Stimulated activated CD8-positive, alpha-beta memory T cell treated with anti-CD3 and anti-CD28 coated beads, Interleukin-12 subunit alpha, Interleukin-12 subunit beta, amount 100 ng/mL, for 24 hours (primary cell): Measurements from ENCODE around the gene HEPACAM2.

Experiments used
- DNase-seq: peaks from one replicate; pipeline ENCODE4 v3.0.0-alpha.2; 2020; ENCODE audit errors: extremely low read depth

Gene HEPACAM2

DNA sequence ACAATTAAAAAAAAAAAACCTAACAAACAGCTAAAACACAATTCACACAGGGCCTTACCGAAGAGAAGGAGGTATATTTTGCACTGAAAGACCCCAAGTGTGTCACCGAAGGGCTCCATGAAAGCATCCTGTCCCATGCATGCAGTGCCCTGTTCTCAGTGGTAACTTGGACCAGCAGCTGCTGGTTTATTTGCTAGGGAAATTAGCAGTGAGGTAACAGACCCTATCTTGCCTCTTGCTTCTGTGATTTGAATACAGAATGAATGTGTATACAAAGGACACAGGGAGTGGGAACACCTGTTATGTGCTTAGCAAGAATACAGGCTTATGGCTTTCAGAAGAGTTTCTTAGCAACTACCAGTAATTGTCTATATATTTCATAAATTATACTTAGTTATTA is at the start of gene HEPACAM2:
Gene HEPACAM2 (minus strand): TSS at position 160 of the 400 bp plus-strand sequence.
- DNase-seq: no peak

DNA sequence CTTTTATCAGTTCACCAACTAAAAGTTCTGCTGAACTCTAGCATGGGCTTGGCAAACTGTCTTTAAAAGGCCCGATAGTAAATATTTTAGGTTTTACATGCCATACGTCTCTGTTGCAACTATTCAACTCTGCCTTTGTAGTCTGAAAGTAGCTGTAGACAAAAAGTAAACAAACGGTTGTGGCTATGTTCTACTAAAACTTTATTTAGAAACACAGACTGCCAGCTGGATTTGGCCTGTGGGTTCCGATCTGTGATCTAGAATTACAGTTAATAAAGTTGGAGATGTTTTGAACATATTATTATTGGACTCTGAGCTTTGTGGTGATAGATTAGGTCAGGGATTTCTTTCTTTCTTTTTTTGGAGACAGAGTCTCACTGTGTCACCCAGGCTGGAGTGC is 39.0 kb upstream of the HEPACAM2 start:
- no peak for DNase-seq

DNA sequence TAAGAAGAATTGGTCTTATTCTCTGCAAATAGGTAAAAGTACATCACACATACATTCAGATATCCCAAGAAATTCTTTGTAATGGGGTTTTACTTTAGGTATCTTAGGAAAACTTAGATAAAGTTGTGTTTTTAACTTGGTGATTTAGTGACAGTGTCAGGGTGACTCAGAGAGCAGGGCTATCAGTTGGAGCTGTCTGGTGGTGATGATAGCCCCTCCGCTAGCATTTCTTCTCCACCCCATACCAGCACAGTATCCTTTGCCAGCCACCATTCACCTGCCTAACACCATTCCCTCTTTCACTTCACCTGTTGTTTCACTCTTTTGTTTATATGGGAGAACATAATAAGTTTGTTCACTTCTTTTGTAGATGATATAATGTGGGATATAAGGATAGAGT is 36.3 kb upstream of the HEPACAM2 start:
- no peak for DNase-seq

DNA sequence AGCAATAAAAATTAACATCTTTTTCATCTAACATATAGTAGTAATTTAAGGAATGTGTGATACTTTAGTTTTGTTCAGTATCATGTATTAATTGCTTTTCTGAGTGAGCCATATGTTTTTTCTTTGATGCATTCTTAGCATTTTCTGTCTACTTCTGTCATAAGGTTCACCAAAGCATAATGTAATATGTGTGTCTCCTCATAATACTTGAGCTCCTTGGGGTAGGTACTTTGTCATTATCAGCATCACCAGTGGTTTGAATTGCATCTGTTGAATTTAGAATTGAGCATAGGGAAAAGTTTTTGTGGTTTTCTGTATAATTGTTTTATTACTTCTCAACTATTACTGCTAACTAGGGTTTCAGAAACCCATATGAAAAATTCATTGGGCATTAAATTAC is 32.4 kb upstream of the HEPACAM2 start:
- no peak for DNase-seq

DNA sequence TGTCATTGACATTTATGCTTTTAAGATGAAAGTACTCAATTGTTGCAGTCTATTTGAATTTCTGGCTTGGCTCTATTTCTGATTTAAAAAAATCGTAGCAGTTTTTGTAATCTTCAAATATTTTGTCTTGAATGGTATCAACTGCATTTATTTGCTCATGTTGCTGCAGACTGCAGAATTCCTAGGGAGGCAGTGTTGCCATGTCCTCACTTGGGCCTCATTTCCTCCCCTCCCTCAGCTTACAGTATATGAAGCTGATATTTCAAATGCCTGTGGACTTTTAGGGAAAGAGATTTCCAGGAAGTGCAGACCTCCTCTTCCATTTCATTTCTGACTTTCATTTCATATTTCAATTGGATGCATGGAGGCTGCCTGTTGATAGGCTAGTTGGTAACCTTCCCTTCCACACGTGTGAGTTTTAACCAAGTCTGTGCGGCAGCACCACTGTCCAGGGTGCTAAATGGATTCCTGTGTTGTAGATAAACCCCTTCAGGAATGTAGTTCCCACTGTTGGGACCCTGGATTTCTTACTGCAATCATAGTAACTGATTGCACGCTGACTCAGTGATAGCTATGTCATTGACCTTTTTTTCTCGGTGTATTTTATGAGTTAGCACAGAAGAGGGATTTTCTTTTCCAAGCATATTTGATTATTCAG is 23.4 kb upstream of the HEPACAM2 start:
- no peak for DNase-seq

DNA sequence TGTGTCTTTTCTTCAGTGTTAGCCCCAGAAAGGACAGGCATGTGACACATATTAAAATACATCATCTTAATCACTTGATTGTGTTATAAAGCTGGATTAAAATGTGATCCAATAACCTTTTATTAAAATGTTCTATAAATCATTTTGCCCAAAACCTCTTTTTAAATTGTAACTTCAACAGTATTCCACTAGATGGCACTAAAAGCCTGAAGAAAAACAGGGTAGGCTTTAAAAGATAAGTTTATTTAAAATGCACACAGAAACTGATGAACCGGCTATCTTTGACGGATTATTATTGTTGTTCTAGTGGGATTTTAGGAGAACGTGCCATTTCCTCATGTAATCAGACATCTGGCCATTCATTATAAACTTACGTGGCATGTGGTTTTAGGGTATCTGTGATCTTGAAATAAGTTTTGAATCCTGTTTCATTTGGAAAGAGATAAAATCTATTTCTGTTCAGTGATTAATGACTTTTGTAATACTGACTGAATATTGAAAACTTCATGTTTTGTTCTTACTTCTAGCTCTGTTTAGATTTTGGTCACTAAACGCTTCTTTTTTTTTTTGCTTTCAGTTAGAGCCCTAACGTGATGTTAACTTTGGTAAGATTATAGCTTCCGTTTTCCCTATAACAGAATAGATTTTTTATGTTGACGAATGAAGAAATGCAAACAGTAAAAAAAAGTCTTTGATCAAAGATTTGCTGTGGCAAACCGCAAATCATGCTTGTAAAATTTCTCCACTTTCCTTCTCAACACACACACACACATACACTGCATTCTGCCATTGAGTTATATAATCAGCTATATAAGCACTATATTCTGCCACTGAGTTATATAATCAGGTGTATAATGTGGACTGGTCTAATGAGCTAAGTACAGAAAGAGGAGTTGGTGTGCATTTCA is 19.5 kb upstream of the HEPACAM2 start:
- no peak for DNase-seq

DNA sequence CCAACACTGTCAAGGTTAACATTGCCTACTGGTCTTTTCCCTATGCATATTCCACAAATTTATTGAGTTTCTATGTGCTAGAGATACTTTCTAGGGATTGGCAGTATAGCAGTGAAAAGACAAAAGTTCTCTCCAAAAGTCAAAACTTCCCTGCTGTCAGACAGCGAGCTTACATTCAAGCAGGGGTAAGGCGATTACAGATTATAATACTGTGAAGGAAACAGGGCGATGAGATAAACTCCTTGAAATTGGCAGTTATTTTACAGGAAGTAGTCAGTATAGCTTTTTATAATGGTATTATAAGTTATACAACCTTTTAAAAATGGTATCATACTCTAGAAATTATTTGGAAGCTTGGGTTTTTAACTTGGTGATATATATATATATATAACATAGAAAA is 15.8 kb upstream of the HEPACAM2 start:
- no peak for DNase-seq

DNA sequence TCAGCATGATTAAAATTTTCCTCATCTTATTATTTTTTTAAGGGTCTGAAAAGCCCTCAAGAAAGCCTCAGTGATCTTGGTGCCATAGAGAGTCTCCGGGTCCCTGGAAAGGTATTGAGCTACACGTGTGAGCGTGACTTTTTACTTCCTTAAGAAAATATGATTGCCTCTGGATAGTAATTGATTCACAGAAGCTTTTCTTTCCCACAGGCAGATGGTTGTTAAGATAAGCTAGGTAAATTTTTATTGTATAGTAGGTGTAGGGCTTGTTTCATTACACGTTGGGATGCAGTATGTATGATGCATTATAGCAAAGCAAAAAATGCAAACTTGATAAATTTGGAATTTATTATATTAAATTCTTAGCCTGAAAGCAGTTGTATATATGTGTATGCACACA is 13.6 kb upstream of the HEPACAM2 start:
- no peak for DNase-seq

DNA sequence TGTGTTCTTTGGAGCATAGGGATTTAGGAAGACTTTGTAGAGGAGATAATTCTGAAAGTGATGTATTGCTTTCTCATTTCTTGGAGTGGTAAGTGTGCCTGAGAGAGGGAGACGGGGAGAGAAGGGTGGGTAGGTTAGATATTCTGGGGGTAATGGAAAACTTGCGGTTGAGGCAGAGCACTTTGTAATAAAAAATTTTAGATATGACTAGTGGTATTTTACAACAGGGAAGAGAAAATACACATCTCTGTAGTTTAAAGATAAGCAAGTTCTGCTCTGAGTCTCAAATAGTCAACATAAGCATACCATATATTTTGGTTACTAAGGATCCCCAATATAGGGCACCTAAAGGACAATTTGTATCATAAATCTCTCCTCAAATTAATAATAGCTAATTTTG is 12.5 kb upstream of the HEPACAM2 start:
- no peak for DNase-seq

DNA sequence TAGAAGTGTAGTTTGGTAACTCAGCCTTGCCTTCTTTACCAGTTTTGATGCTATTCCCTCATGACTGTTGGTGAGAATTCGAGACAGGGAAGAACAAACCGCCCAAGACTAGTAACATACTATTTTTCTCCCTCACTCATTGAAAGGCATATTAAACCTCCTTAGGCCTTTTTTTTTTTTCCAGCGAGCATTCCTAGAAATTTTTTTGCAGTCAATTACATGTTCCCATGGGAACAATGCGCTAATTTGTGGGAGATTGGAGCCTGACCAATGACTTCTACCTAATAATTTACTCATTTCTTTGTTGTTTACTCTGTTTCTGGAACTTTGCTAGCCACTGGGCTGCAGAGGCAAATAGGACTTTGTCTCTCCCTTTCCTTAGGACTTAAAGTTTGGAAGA is 11.9 kb upstream of the HEPACAM2 start:
- no peak for DNase-seq

DNA sequence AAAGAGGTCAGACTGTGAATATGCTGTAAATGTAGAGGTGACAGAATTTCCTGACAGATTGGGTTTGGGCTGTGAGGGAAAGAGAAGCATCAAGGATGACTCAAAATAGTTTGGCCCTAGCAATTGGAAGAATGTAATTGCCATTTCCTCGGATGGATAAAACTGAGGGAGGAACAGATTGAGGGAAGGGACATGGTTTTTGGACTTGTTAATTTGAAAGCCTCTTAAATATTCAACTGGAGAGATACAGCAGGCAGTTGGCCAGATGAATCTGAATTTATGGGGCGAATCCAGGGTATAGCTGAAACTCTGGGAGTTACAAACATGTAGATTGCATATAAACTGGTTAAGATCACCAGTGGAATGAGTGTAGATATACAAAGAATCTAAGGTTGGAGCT is 9.3 kb upstream of the HEPACAM2 start:
- no peak for DNase-seq

DNA sequence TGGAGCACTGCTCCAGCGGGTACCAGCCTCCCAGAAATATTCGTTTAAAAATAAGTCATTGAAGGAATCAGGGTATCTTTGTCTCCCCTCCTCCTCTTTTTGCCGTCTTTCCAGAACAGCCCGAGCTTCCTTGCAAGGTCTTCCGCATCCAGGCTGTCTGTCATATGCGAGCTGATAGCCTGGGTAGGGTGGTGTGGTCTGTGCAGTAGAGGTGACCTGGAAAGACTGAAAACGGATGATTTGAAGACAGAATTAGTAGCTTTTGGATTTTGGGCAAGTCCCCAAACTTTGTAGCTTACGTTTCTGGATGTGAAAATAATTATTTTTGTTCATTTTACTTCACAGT is 6.4 kb upstream of the HEPACAM2 start:
- DNase-seq: no peak

DNA sequence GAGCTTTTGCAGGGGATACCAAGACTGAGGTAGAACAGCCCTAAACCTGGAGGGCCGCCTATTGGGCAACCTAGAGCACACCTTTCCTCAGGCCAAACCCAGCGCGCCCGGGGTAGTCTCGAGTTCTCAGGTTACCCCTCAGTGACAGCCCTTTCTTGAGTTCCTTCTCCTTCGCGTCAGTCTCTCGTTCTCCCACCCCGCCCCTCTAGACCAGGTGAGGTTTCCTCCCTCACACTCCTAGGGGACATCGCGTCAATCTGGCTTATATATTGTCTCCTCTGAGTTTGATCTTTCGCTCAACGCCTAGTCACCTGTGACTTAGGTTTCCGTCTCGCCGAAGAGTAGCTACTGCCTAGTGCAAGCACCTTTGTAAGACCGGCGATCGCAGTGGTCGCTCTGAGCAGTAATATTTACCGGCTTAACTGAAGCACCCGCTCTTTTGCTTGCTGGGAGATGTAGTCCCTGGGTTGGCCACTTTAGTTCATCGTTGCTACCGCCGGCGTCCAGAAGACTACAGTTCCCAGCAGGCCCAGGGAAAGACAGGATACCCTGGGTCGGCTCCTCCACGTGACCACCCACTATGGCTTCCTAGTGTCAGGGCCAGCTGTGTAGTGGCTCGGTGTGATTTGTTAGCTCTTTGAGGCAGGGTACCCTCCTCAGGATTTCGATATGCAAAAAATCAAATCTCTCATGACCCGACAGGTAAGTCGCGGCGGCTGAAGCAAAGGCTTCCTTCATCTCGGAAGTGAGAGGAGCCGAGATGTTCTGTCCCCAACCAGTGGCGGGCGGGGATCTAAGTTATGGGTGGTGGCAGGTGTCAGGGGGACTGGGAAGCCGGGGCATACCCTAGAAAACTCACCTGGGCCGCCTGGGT is 5.8 kb upstream of the HEPACAM2 start, which contains the start of gene VPS50:
Gene VPS50 (plus strand): TSS at position 568 of the 874 bp plus-strand sequence. CDS start 102 bp downstream, at position 670.
- DNase-seq: peak; percentile 78

DNA sequence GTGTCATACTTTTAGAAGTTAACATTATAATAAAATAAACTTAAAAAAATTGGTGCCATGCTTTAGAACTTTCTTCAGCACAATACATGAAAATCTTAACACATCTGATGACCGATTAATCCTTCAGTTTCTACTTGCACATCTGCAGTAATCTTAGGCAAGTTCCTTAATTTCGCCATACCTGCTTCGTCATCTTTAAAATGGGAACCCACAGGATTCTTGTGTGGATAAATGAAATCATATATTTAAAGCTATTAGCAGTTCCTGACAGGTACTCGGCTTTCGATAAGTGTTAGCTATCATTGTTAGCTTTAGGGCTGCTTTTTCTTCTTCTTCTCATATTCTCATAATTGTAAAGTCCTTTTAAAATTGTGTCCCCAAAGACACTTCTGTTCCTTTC is 5.0 kb upstream of the HEPACAM2 start:
- DNase-seq: no peak

DNA sequence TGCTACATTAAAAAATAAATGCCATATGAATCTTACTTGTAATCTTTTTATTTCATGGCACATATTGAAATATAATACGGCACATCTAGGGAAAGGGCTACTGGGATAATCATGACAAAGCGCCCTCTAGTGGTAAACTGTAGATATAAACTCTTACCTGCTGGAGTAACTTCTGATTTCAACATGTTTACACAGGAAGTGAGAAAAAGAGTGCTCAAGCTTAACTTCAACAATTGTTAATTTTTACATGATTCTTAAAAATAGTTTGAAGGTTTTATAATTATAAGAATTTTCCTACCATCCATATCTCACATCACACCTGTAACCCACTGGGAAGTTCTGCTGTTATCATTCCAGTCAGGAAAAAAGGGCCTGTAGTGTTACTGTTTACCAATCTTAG is 2.0 kb upstream of the HEPACAM2 start:
- no peak for DNase-seq

DNA sequence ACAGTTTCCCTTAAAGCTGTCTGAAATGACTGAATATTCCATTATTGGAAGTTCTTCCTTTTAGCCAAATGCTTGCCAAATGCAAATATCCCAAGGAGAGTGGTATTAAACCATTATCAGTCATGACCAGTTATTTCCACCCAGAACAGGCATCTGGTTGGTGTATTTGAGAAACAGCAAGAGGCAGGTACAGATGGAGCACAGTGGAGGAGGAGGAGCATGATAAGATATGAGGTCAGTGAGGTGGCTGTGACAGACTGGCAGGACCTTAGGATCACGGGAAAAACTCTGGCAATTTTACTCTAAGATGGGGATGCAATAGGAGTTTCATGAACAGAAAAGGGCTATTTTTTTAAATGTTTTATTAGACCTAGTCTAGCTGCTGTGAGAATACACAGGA is 6.4 kb downstream of the HEPACAM2 start:
- no peak for DNase-seq

DNA sequence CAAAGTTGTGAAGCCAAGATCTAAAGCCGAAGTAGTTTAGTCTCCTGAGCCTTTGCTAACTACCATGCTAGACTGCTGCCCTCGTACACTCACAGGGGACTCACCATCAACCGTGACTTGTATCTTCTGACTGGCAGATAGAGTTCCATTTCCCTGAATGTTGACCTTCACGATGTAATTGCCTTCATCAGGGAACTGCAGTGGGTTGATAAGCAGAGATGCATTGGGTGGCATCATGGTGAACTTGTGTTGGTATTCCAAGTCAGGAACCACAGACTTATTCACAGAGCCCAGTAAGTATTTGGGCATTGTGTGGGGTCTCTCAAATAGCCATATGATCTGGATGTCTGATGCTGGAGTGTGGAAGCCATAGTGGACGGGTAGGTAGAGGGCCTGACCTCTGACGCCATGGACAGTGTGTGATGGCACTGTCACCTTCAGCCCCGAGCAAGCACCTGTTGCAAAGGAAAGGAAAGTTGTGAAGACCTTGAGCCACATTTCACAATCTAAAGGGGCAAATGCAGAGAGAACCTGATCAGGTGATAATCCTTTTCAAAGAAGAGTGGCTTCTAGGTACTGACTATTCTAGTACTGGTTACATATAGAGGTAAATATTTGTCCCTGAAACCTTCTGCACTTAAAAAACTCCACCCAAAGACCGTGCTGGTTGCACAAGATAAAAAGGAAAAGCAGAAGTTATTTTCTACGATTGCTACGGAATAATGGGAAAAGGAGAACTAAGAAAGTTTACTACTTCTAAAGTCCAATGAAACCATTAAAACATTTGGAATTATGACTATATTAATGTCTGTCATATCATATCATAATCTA is 7.1 kb downstream of the HEPACAM2 start:
- DNase-seq: no peak

DNA sequence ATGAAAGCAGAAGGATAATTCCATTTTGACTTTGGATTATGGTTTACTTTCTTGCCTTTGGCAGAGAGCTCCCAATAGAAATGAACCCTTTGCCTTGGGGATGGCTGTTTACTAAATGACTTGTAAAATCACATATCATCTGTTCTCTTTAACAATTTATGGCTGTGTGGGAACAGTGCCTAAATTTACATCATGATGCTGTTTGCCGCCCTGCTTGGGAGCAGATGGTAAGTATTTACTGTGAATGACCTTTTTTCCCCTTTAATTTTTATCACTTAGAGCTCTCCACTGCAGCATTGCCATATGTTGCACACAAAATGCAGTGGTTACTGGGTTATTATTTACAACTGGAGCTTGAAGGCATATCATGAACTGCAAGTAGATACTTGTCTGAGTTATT is 13.4 kb downstream of the HEPACAM2 start:
- no peak for DNase-seq

DNA sequence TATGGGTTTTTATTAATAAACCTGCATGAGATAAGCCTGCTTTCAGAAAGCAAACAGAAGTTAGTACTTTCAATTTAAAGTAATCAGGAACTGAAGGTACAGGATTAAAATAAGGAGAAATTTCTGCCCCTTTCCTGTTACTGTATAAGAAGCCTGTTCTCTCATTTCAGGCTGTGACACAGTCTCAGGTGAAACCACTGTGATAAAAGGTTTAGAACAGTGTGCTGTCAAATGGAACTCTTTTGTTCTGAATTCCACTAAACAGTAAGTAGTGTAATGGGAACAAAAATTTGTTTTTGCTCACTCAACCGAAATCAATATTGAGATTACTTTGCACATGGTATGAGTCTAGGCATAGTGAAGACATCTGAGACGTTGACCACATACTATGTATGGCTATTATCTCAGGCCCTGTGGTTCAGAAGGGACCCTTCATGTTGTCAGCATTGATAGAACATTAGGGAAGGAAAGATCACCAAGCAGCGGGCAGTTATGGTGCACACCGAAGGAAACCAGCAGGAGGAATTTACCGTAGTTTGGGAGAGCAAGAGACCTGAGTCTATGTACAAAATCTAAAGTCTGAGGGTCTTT is 14.9 kb downstream of the HEPACAM2 start:
- DNase-seq: no peak

DNA sequence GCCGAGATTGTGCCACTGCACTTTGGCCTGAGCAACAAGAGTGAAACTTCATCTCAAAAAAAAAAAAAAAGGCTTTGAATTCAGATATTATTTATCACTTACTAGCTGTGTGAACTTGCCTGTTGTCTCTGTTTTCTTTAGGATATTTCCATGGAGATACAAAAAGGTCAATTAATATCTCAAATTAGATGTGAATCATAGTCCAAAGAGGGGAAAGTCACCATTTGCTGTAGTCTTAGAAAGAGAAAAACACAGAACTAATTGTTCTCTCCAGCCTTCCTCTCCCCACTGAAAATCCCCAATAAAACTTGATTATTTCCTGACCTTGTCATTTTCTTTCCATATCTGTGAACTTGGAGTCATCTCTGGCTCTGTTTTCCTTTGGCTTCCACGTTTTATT is 21.2 kb downstream of the HEPACAM2 start:
- DNase-seq: no peak

DNA sequence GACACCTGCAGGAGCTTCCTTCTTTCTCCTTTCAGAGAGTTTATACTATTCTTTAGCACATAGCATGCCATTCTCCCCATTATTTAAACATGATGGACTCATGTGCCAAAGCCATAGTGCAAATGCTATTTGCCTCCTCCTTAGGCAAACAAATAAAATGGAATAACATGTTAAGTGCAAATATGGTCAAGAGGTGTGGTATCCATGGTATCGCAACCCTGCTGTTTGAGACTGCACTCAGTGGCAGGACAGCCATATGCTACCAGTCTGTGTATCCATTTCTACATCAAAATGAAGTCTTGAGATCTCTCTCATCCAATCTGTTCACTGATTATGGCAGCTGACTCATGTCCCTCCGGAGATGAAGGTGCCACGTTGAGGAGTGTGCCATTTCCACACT is 22.8 kb downstream of the HEPACAM2 start:
- no peak for DNase-seq
